H9 (cell line): ENCODE results near the gene GALC. TPM values are rescaled to one million over a fixed set of nuclear protein-coding genes. Genes with fewer than 3 reads are reported as not detected.

Experiments used
- DNase-seq: peaks from one replicate; pipeline ENCODE4 v3.0.0-alpha.2; 2017
- H2AFZ ChIP-seq: one replicate; pipeline ENCODE4 v1.6.1; 2013; ENCODE audit warnings: mild to moderate bottlenecking, low read length, control low read depth, moderate library complexity
- H2AK5ac ChIP-seq: 2 replicates; pipeline ENCODE4 v1.6.1; 2013; ENCODE audit warnings: low read length, control low read depth, mixed read lengths; ENCODE audit not compliant: insufficient read length
- H2BK120ac ChIP-seq: one replicate; pipeline ENCODE4 v1.6.1; 2013; ENCODE audit warnings: low read depth, mild to moderate bottlenecking, low read length, control low read depth, inconsistent platforms; ENCODE audit not compliant: poor library complexity, severe bottlenecking
- H2BK12ac ChIP-seq: 2 replicates; pipeline ENCODE4 v1.6.1; 2013; ENCODE audit warnings: low read length, control low read depth, mixed read lengths, low read depth; ENCODE audit not compliant: insufficient read length
- H2BK15ac ChIP-seq: 2 replicates; pipeline ENCODE4 v1.6.1; 2013; ENCODE audit warnings: low read depth, low read length, control low read depth
- H2BK20ac ChIP-seq: one replicate; pipeline ENCODE4 v1.6.1; 2013; ENCODE audit warnings: low read depth, mild to moderate bottlenecking, low read length, control low read depth, inconsistent platforms; ENCODE audit not compliant: poor library complexity, severe bottlenecking
- H2BK5ac ChIP-seq: 2 replicates; pipeline ENCODE4 v1.6.1; 2013; ENCODE audit warnings: low read length, control low read depth, mixed read lengths; ENCODE audit not compliant: insufficient read length
- H3K14ac ChIP-seq: 2 replicates; pipeline ENCODE4 v1.6.1; 2013; ENCODE audit warnings: low read length, control low read depth; ENCODE audit not compliant: insufficient read depth
- H3K18ac ChIP-seq: 2 replicates; pipeline ENCODE4 v1.6.1; 2013; ENCODE audit warnings: low read depth, mild to moderate bottlenecking, mixed read lengths, low read length, control low read depth; ENCODE audit not compliant: insufficient read length
- H3K23ac ChIP-seq: 2 replicates; pipeline ENCODE4 v1.6.1; 2013; ENCODE audit warnings: low read length, control low read depth, mixed read lengths, low read depth; ENCODE audit not compliant: insufficient read length
- H3K23me2 ChIP-seq: 2 replicates; pipeline ENCODE4 v1.6.1; 2013; ENCODE audit warnings: low read depth, mild to moderate bottlenecking, mixed read lengths, low read length, control low read depth; ENCODE audit not compliant: insufficient read length, poor library complexity, severe bottlenecking
- H3K27ac ChIP-seq: 2 replicates; pipeline ENCODE4 v1.5.1; 2013; ENCODE audit warnings: low read length, control low read depth, mixed read lengths, low read depth; ENCODE audit not compliant: insufficient read length
- H3K27me3 ChIP-seq: 2 replicates; pipeline ENCODE4 v1.6.1; 2013; ENCODE audit warnings: low read length, control low read depth, inconsistent platforms; ENCODE audit not compliant: insufficient read depth
- H3K4ac ChIP-seq: 2 replicates; pipeline ENCODE4 v1.6.1; 2013; ENCODE audit warnings: low read depth, mild to moderate bottlenecking, control low read depth, inconsistent platforms, low read length, moderate library complexity
- H3K4me1 ChIP-seq: 2 replicates; pipeline ENCODE4 v1.6.1; 2013; ENCODE audit warnings: low read length, control low read depth, inconsistent platforms; ENCODE audit not compliant: insufficient read depth
- H3K4me2 ChIP-seq: 2 replicates; pipeline ENCODE4 v1.6.1; 2013; ENCODE audit warnings: low read length, control low read depth, mixed read lengths; ENCODE audit not compliant: insufficient read length, insufficient read depth
- H3K56ac ChIP-seq: 2 replicates; pipeline ENCODE4 v1.6.1; 2013; ENCODE audit warnings: low read depth, mild to moderate bottlenecking, mixed read lengths, low read length, control low read depth; ENCODE audit not compliant: insufficient read length
- H3K79me1 ChIP-seq: 2 replicates; pipeline ENCODE4 v1.6.1; 2013; ENCODE audit warnings: low read depth, mild to moderate bottlenecking, moderate library complexity, low read length, control low read depth, inconsistent platforms; ENCODE audit not compliant: insufficient read depth, poor library complexity, severe bottlenecking
- H3K79me2 ChIP-seq: 2 replicates; pipeline ENCODE4 v1.6.1; 2013; ENCODE audit warnings: low read length, control low read depth, inconsistent platforms; ENCODE audit not compliant: insufficient read depth
- H3K9ac ChIP-seq: 2 replicates; pipeline ENCODE4 v1.6.1; 2013; ENCODE audit warnings: low read length, control low read depth, mixed read lengths; ENCODE audit not compliant: insufficient read length; ENCODE audit errors: extremely low read depth
- H3K9me3 ChIP-seq: one replicate; pipeline ENCODE4 v1.6.1; 2013; ENCODE audit warnings: low read depth, low read length, inconsistent platforms; ENCODE audit not compliant: control insufficient read depth
- H3T11ph ChIP-seq: one replicate; pipeline ENCODE4 v1.6.1; 2013; ENCODE audit warnings: mild to moderate bottlenecking, low read length, control low read depth, inconsistent platforms
- H4K20me1 ChIP-seq: one replicate; pipeline ENCODE4 v1.6.1; 2013; ENCODE audit not compliant: control insufficient read depth, insufficient read length, insufficient read depth
- H4K5ac ChIP-seq: 2 replicates; pipeline ENCODE4 v1.6.1; 2013; ENCODE audit warnings: low read depth, mild to moderate bottlenecking, mixed read lengths, low read length, control low read depth; ENCODE audit not compliant: insufficient read length
- H4K8ac ChIP-seq: replicated peaks from 2 replicates; pipeline ENCODE4 v1.6.1; 2013; ENCODE audit warnings: low read length, control low read depth, mixed read lengths, low read depth; ENCODE audit not compliant: insufficient read length
- H4K91ac ChIP-seq: 2 replicates; pipeline ENCODE4 v1.6.1; 2013; ENCODE audit warnings: low read depth, mild to moderate bottlenecking, moderate library complexity, mixed read lengths, low read length, control low read depth; ENCODE audit not compliant: insufficient read length
- H3K27ac Mint-ChIP-seq, 3 experiments: 2 replicates in 2 of 3; 3 replicates in 1 of 3; pipeline ENCODE4 v1.8.0; 2020 to 2021; ENCODE audit warnings: mixed read lengths in 3 of 3, mild to moderate bottlenecking in 1 of 3, moderate library complexity in 1 of 3
- H3K27me3 Mint-ChIP-seq: 2 replicates; pipeline ENCODE4 v1.8.0; 2021; ENCODE audit warnings: low read depth, mild to moderate bottlenecking, moderate library complexity, mixed read lengths
- H3K36me3 Mint-ChIP-seq, 3 experiments: 2 replicates in 2 of 3; 3 replicates in 1 of 3; pipeline ENCODE4 v1.8.0; 2020 to 2021; ENCODE audit warnings: low read depth in 3 of 3, mixed read lengths in 3 of 3; ENCODE audit not compliant: insufficient read depth in 1 of 3
- H3K4me1 Mint-ChIP-seq, 2 experiments: 2 replicates each; pipeline ENCODE4 v1.8.0; 2020; ENCODE audit warnings: mixed read lengths in 2 of 2
- H3K4me3 Mint-ChIP-seq, 2 experiments: 2 replicates in 1 of 2; 3 replicates in 1 of 2; pipeline ENCODE4 v1.8.0; 2020 to 2021; ENCODE audit warnings: mild to moderate bottlenecking in 2 of 2, mixed read lengths in 2 of 2, moderate library complexity in 1 of 2
- H3K9me3 Mint-ChIP-seq, 2 experiments: 2 replicates in 1 of 2; 3 replicates in 1 of 2; pipeline ENCODE4 v1.8.0; 2020; ENCODE audit warnings: mild to moderate bottlenecking in 2 of 2, mixed read lengths in 2 of 2, moderate library complexity in 1 of 2
- CTCF ChIP-seq: fragments of 200-600 bp; sonication (generic); conservative IDR thresholded peaks from 3 replicates; pipeline ENCODE4 v1.8.0; 2021; ENCODE audit warnings: antibody characterized with exemption, mild to moderate bottlenecking
- WGBS: extraction: QIAGEN DNeasy Blood & Tissue Kit; methylation state at CpG from one replicate; pipeline ENCODE4 v1.1.7; 2013; ENCODE audit warnings: missing lambda C conversion rate, low lambda C conversion rate, mixed read lengths; ENCODE audit not compliant: insufficient read length; ENCODE audit errors: extremely low coverage; 5-methylcytosine and 5-hydroxymethylcytosine counted together
- total RNA-seq: library from RNA; stranded (reverse); gene quantifications from 2 replicates; pipeline ENCODE4 v1.2.1, GENCODE V29; 2021

The GALC gene
- total RNA-seq, 1 experiment from 2014 or later = 12.4 TPM

GRCh38 chr14:88039197-88039596 is 46.2 kb upstream of the GALC start:
- Histone ChIP-seq H3K18ac (no peak overlapping the region), H4K5ac (no peak overlapping the region), H3K23ac (no peak overlapping the region), H3K27me3 (no peaks in the 10 kb centered on the region), H3K23me2 (no peaks in the 10 kb centered on the region), H2AFZ (no peak overlapping the region), H3K9ac (no peak overlapping the region), H4K20me1 (no peaks in the 10 kb centered on the region), H2BK120ac (no peak overlapping the region), H3K9me3 (no peaks in the 10 kb centered on the region), H3K4me1 (peaks cover 4% of the 10 kb centered on the region; the same call in 1 of the 2 replicates), H4K91ac (no peak overlapping the region), H3K79me1 (no peaks in the 10 kb centered on the region), H3K4me2 (no peak overlapping the region), H4K8ac (no peak overlapping the region), H2BK5ac (no peak overlapping the region), H3K4ac (no peak overlapping the region), H3T11ph (no peak overlapping the region), H2AK5ac (no peak overlapping the region), H3K79me2 (no peaks in the 10 kb centered on the region), H2BK15ac (no peak overlapping the region), H3K56ac (no peak overlapping the region), H2BK20ac (no peak overlapping the region), H2BK12ac (no peak overlapping the region), H3K14ac (no peak overlapping the region), H3K27ac (no peak overlapping the region)
- Mint-ChIP-seq H3K27ac (no peak overlapping the region), H3K27me3 (no peaks in the 10 kb centered on the region), H3K36me3 (no peaks in the 10 kb centered on the region), H3K4me3 (no peak overlapping the region), H3K9me3 (no peaks in the 10 kb centered on the region), H3K4me1 (peaks cover 18% of the 10 kb centered on the region in 2 experiments)
- DNase-seq = no peak
- WGBS = no CpG with 5 or more reads among the region's 3 CpGs
- TF ChIP-seq CTCF = no peak
